Activated B cell treated with CpG ODN at 0.5 μM for 24 hours (primary cell): Measurements from ENCODE around the gene TANGO6. TPM values are rescaled to one million over a fixed set of nuclear protein-coding genes. Genes with fewer than 3 reads are reported as not detected.

Experiments used
- ATAC-seq: fragments of 200-7000 bp; cut with Tn5 transposase; one replicate; pipeline ENCODE4 v1.10.0; 2021; ENCODE audit warnings: low read depth, mild to moderate bottlenecking, moderate library complexity
- CTCF ChIA-PET: fragments of 350-600 bp; sonication (Branson Sonifier 250); formaldehyde crosslinking; loops from one replicate; lab custom pipeline; 2021; ENCODE audit warnings: antibody characterized with exemption; lab: Charles Lee
- POLR2A ChIA-PET: fragments of 350-600 bp; sonication (Branson Sonifier 250); formaldehyde crosslinking; loops from one replicate; lab custom pipeline; 2021; ENCODE audit warnings: antibody characterized with exemption; lab: Charles Lee
- DNase-seq: peaks from one replicate; pipeline ENCODE4 v3.0.0; 2022
- H3K27ac Mint-ChIP-seq: one replicate; pipeline ENCODE4 v1.8.0; 2020; ENCODE audit warnings: mixed read lengths
- H3K27me3 Mint-ChIP-seq: one replicate; pipeline ENCODE4 v1.8.0; 2021; ENCODE audit warnings: mixed read lengths
- H3K36me3 Mint-ChIP-seq: one replicate; pipeline ENCODE4 v1.8.0; 2021; ENCODE audit warnings: low read depth, mixed read lengths
- H3K4me1 Mint-ChIP-seq: one replicate; pipeline ENCODE4 v1.8.0; 2021; ENCODE audit warnings: mixed read lengths
- H3K4me3 Mint-ChIP-seq: one replicate; pipeline ENCODE4 v1.8.0; 2020; ENCODE audit warnings: mild to moderate bottlenecking, mixed read lengths
- H3K9me3 Mint-ChIP-seq: one replicate; pipeline ENCODE4 v1.8.0; 2020; ENCODE audit warnings: mixed read lengths
- CTCF ChIP-seq: fragments of 200-600 bp; IDR thresholded peaks from one replicate; pipeline ENCODE4 v1.8.0; 2022; ENCODE audit warnings: antibody characterized with exemption, mild to moderate bottlenecking
- intact Hi-C: fragments of 100-400 bp; cut with micrococcal nuclease; formaldehyde crosslinking; loops from one replicate; pipeline ENCODE4 v1.15.1; 2024
- total RNA-seq: library from RNA; stranded (reverse); gene quantifications from 2 replicates; pipeline ENCODE4 v1.2.3, GENCODE V29; 2022

TANGO6 gene
- total RNA-seq, 1 donor from 2014 or later = 39.4 TPM

- H3K4me1 Mint-ChIP-seq = no peaks in the 10 kb centered on the region
- no peak overlapping the region for H3K27ac Mint-ChIP-seq
- ChIA-PET POLR2A (interaction anchor here (0.5 kb wide), 1 partner anchor 86 kb away, joined by 3 read pairs; no protein-coding TSS in a partner anchor), CTCF (interaction anchor here (1.2 kb wide), 1 partner anchor 216 kb away, joined by 3 read pairs; no protein-coding TSS in a partner anchor)
- intact Hi-C loops = no loop called here
- H3K27me3 Mint-ChIP-seq = peaks cover 6% of the 10 kb centered on the region
- no peaks in the 10 kb centered on the region for H3K36me3 Mint-ChIP-seq
- H3K4me3 Mint-ChIP-seq = no peak overlapping the region
- no peak for ATAC-seq
- DNase-seq = no peak
- H3K9me3 Mint-ChIP-seq = no peaks in the 10 kb centered on the region
- TF ChIP-seq CTCF = no peak
Observed at GRCh38 chr16:68806422-68806821, 36.9 kb upstream of the TANGO6 start.

- DNase-seq = no peak
- ChIA-PET POLR2A (interaction anchor here (0.5 kb wide), 1 partner anchor 87 kb away, joined by 3 read pairs; no protein-coding TSS in a partner anchor), CTCF (interaction anchor here (1.2 kb wide), 1 partner anchor 217 kb away, joined by 3 read pairs; no protein-coding TSS in a partner anchor)
Observed at GRCh38 chr16:68806981-68807380, 36.4 kb upstream of the TANGO6 start.

DNA sequence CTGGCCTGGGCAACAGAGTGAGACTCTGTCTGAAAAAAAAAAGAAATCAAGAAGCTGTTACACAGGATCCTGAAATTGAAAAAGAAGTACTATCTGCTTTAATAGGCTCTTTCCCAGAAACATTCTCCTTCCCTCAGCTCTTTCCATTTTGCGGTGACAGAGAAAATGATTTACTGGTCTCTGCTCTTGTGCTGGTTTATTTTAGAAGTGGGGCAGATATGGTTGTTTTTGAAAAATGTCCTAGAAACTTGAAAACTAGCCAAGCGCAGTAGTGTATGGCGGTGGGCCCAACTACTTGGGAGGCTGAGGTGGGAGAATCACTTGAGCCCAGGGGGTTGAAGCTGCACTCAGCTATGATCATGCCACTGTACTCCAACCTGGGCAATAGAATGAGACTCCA, 28.8 kb upstream of the TANGO6 start:
- Mint-ChIP-seq H3K4me3 (no peak overlapping the region), H3K27ac (no peak overlapping the region), H3K4me1 (no peaks in the 10 kb centered on the region), H3K27me3 (peaks cover 3% of the 10 kb centered on the region), H3K36me3 (no peaks in the 10 kb centered on the region), H3K9me3 (no peaks in the 10 kb centered on the region)
- DNase-seq = no peak
- ChIA-PET POLR2A (no interaction called here), CTCF (no interaction called here)
- TF ChIP-seq CTCF = no peak
- no peak for ATAC-seq
- intact Hi-C loops = no loop called here

More at GRCh38 chr16:68806981-68807380, 36.4 kb upstream of the TANGO6 start:
- Mint-ChIP-seq H3K9me3 (no peaks in the 10 kb centered on the region), H3K27ac (no peak overlapping the region), H3K4me1 (no peaks in the 10 kb centered on the region), H3K36me3 (no peaks in the 10 kb centered on the region), H3K27me3 (peaks cover 7% of the 10 kb centered on the region), H3K4me3 (no peak overlapping the region)
- no peak for TF ChIP-seq CTCF
- intact Hi-C loops = no loop called here
- no peak for ATAC-seq

- no peak for TF ChIP-seq CTCF
- POLR2A ChIA-PET = interaction anchor here (0.6 to 0.7 kb wide), 2 partner anchors 20 to 127 kb away, joined by 3 to 4 read pairs; partner anchors contain the start of gene TANGO6
Observed at GRCh38 chr16:68823401-68824135, 19.8 kb upstream of the TANGO6 start.

GRCh38 chr16:68825427-68825826, 17.9 kb upstream of the TANGO6 start:
- Mint-ChIP-seq H3K4me3 (no peak overlapping the region), H3K9me3 (peaks cover 3% of the 10 kb centered on the region), H3K27ac (no peak overlapping the region), H3K36me3 (no peaks in the 10 kb centered on the region), H3K27me3 (peaks cover 9% of the 10 kb centered on the region), H3K4me1 (no peaks in the 10 kb centered on the region)
- no peak for TF ChIP-seq CTCF
- DNase-seq = no peak
- ChIA-PET POLR2A (interaction anchor here (0.6 kb wide), 1 partner anchor 1078 kb away, joined by 3 read pairs; no protein-coding TSS in a partner anchor), CTCF (no interaction called here)
- intact Hi-C loops = no loop called here
- ATAC-seq = no peak

More at GRCh38 chr16:68823401-68824135, 19.8 kb upstream of the TANGO6 start:
- H3K36me3 Mint-ChIP-seq = no peaks in the 10 kb centered on the region
- intact Hi-C loops = no loop called here
- no peaks in the 10 kb centered on the region for H3K4me1 Mint-ChIP-seq
- no peak overlapping the region for H3K4me3 Mint-ChIP-seq
- CTCF ChIA-PET = interaction anchor here (0.6 kb wide), 1 partner anchor 22 kb away, joined by 3 read pairs; no protein-coding TSS in a partner anchor
- no peak for ATAC-seq
- no peak for DNase-seq
- peaks cover 3% of the 10 kb centered on the region for H3K9me3 Mint-ChIP-seq
- no peak overlapping the region for H3K27ac Mint-ChIP-seq
- H3K27me3 Mint-ChIP-seq = peaks cover 6% of the 10 kb centered on the region
